IPS-18c (cell line): ENCODE results near the gene GAA.

ENCODE experiments used
- H3K4me3 ChIP-seq: 2 replicates; pipeline ENCODE4 v1.7.0; 2013; ENCODE audit warnings: low read depth, mild to moderate bottlenecking, low read length, moderate library complexity; ENCODE audit not compliant: insufficient read depth
- H3K9me3 ChIP-seq: one replicate; pipeline ENCODE4 v1.6.1; 2013; ENCODE audit warnings: mild to moderate bottlenecking, low read length, moderate library complexity; ENCODE audit not compliant: control insufficient read depth, insufficient read depth

The GAA gene

GRCh38 chr17:80122926-80123505, 21.6 kb downstream of the GAA start:
- Histone ChIP-seq H3K9me3 (no peaks in the 10 kb centered on the region), H3K4me3 (no peak overlapping the region)

- no peak overlapping the region; the same call in 1 of the 2 replicates for H3K4me3 ChIP-seq
- no peaks in the 10 kb centered on the region for H3K9me3 ChIP-seq
These were observed 22.4 kb downstream of the GAA start for GRCh38 chr17:80123791-80124190.

DNA sequence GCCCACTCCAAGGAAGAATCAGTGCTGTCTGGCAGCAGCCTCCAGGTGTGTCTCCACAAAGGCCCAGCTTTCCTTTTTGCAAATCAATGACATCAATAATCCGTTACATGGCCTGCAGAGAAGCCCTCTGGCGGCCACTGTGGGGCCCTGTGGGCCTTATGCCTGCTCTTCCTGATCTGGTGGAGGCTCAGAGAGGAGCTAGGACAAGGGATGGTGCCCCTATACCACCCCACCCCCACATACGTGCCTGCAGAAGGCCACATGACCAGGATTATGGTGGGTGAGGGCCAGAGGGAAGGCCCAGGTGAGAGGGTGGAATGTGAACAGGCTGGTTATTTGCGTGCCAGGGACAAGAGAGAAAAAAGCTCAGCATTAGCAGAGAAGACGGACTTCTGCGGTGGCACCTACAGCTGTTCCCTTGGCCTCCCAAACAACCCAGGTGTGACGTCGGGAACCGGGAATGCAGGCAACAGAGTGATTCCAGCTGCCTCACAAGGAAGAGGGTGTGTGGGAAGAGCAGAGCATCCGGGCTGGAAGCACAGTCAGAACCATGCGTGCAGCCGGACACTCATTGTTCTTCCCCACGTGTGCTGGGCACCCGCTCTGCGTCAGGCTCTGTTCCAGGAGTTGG, 23.1 kb downstream of the GAA start:
- Histone ChIP-seq H3K9me3 (no peaks in the 10 kb centered on the region), H3K4me3 (peak overlapping the region; percentile 20)

DNA sequence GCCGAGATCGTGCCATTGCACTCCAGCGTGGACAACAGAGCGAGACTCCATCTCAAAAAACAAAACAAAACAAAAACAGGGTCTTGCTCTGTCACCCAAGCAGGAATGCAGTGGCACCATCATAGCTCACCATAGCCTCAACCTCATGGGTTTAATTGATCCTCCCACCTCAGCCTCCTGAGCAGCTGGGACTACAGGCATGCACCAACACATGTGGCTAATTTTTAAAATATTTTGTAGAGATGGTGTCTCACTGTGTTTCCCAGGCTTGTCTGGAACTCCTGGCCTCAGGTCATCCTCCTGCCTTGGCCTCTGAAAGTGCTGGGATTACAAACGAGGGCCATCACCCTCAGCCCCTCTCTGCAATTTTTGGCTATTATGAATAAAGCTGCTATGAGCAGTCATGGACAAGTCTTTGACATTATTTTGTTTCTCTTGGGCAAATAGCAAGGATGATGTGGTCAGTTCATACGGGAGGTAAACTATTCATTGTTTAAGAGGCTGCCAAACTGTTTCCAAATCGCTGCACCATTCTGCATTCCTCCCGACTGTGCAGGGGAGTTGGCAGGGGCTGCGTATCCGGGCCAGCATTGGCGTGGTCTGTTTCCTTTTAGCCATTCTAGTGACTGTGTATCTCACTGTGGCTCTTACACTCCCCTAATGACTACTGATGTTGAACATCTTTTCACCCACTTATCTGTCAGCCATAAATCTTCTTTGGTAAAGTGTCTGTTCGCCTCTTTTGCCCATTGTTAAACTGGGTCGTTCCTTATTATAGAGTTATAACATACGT, 24.5 kb downstream of the GAA start:
- Histone ChIP-seq H3K4me3 (no peak overlapping the region), H3K9me3 (no peaks in the 10 kb centered on the region)

DNA sequence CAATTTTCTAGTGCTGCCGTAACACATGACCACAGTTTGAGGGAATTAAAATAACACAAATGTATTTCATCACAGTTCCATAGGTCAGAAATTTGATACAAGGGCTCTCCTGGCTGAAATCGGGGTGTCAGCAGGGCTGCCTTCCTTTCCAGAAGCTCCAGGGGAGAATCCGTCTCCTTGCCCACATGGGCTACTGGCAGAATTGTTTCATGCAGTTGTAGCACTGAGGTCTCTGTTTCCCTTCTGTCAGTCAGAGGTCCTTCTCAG, 25.0 kb downstream of the GAA start:
- no peak overlapping the region for H3K4me3 ChIP-seq
- no peaks in the 10 kb centered on the region for H3K9me3 ChIP-seq

GRCh38 chr17:80129006-80129565, 27.7 kb downstream of the GAA start:
- Histone ChIP-seq H3K4me3 (no peak overlapping the region), H3K9me3 (no peaks in the 10 kb centered on the region)

DNA sequence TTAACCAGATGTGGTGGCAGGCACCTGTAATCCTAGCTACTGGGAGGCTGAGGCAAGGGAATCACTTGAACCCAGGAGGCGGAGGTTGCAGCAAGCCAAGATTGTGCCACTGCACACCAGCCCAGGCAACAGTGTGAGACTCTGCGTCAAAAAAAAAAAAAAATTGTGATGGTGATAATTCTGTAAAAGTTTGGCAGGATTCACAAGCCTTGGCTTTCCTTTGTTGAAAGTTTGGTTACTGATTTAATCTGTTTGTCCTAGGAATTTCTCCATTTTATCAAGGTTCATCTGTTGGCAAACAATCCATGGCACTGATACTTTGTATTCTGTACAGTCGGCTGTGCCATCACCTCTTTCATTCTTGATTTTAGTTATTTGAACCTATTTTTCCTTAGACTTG, 29.6 kb downstream of the GAA start:
- H3K9me3 ChIP-seq, result no peaks in the 10 kb centered on the region
- H3K4me3 ChIP-seq, result no peak overlapping the region

DNA sequence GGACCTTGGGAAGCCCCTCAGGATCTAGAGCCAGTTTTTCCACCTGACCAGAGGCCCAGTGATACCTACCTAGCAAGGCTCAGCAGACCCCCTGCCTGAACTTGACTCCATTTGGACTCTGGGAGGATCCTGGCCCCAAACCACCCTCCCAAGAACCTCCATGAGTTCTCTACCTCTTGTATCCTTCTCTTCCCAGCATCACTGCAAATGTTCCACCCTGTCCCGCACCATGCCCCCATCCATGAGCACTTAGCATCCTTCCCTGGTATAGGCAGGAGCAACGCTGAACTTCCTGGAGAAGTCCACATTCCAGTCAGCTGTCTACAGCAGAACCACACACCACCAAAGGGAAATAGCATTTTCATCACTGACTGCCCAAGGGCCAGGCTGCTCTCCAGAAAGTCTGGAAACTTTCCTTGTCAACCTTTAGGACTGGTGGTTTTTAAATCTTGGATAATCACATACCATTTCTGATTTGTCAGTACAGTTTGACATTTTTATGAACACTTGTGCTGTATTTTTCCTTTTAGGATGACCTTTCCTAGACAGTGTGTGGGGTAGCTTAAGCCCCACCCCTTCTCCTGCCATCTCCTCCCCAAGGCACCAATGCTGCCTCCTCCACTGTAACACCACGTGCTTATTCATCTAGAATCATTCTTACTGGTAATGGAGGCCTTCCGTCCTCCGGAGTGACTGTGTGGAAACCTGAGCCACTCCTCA, 31.7 kb downstream of the GAA start:
- H3K9me3 ChIP-seq, result no peaks in the 10 kb centered on the region
- H3K4me3 ChIP-seq, result no peak overlapping the region

DNA sequence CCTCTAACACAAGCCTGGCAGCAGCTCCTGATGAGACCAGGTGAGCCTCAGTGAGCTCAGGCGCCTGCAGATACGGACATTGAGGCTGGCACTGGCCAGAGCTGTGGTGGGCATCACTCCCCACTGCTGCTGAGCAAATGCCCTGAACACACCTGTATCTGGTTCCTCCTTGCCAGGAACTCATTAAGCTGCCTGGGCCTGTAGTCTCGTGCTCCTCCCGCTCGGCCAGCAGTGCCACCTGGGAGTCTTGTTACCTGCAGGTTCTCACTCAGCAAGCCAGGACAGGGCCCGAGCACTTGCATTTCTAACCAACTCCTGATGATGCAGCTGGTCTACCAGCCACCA, 32.2 kb downstream of the GAA start:
- Histone ChIP-seq H3K4me3 (no peak overlapping the region), H3K9me3 (no peaks in the 10 kb centered on the region)

DNA sequence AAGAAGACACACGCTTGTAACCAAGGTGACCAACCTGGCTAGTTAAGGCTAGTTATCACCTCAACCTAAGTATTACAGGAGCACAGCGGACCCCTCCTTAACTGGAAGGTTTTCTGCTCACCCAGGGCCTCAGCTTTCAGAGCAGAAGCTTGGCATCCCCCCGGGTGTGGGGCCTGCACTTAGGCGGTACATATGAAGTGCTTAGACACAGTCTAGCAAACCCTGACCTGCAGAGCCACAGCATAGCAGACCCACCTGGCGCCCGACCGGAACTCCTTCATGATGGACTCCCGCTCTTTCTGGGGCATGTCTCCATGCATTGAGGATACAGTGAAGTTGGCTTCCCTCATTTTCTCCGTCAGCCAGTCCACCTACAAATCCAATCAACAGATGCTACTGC, 35.8 kb downstream of the GAA start:
- no peak overlapping the region for H3K4me3 ChIP-seq
- no peaks in the 10 kb centered on the region for H3K9me3 ChIP-seq

DNA sequence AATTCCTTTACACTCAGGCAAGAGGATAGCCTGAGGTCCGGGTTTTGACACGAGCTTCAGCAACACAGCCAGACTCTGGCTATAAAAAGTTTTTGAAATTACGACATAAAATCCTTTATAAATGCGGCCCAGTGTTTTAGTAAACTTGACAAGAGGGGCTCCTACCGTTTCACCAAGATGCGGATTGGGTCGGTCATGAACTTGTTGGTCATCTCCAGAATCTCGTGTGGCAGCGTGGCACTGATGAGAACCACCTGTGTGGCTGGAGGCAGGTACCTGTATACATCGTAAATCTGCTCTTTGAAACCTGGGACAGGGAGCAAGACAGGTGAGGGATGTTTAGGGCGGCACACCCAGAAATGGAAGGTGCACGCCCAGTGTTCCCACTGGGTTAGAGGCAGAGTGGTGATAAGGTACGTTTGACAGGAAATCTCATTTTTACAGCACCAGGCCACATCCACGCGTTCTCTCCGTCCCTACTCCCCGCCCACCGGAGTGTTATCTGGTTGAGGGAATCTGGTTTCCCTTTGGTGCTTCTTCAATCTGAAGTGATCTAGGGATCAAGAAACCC, 37.6 kb downstream of the GAA start:
- Histone ChIP-seq H3K9me3 (no peaks in the 10 kb centered on the region), H3K4me3 (no peak overlapping the region)

DNA sequence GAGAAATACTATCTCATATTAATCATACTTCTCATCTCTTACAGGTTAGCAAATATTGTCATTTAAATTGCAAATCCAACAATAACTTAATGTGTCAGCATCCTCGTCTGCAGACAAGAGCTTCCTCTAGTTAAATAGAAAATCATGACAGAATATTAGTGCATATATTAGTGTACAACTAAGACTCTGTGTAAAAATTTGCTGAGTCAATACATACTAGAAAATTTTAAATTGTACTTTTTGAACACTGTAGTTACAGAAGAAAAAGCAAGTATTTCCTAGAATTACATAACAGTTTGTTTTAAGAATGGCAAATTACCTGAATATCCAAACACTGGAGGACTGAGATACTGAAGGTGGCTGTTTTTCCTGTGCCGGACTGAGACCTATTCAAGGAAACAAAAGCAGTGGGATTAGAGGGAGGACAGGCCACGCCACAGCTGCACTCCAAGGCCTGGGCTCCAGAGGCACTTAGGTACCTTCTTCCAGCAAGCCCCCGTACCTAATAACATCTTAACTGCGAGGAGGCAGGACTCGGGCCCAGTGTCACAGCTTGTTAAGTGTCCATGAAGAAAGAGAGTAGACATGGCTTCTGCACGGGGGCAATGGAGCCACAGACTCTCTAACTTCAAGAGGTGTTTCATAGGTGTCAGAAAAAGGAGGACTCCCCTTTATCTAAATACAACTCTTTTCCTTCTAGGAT, 40.2 kb downstream of the GAA start:
- H3K9me3 ChIP-seq, result no peaks in the 10 kb centered on the region
- H3K4me3 ChIP-seq, result no peak overlapping the region

DNA sequence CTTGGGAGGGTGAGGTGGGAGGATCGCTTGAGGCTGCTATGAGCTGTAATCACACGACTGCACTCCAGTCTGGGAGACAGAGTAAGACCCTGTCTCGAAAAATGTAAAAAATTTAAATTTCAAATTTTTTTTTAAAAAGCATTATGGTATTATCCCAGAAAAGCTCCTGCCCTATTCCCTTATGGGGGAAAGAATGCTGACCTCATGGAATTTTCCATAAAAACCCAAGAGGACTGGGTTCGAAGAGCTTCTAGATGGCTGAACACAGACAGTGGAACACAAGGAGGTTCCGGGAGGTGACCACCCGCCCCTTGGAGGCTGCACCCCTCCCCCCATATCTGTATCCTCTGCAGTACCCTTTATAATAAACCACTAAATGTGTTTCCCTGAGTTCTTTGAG, 41.5 kb downstream of the GAA start:
- Histone ChIP-seq H3K4me3 (no peak overlapping the region), H3K9me3 (no peaks in the 10 kb centered on the region)

DNA sequence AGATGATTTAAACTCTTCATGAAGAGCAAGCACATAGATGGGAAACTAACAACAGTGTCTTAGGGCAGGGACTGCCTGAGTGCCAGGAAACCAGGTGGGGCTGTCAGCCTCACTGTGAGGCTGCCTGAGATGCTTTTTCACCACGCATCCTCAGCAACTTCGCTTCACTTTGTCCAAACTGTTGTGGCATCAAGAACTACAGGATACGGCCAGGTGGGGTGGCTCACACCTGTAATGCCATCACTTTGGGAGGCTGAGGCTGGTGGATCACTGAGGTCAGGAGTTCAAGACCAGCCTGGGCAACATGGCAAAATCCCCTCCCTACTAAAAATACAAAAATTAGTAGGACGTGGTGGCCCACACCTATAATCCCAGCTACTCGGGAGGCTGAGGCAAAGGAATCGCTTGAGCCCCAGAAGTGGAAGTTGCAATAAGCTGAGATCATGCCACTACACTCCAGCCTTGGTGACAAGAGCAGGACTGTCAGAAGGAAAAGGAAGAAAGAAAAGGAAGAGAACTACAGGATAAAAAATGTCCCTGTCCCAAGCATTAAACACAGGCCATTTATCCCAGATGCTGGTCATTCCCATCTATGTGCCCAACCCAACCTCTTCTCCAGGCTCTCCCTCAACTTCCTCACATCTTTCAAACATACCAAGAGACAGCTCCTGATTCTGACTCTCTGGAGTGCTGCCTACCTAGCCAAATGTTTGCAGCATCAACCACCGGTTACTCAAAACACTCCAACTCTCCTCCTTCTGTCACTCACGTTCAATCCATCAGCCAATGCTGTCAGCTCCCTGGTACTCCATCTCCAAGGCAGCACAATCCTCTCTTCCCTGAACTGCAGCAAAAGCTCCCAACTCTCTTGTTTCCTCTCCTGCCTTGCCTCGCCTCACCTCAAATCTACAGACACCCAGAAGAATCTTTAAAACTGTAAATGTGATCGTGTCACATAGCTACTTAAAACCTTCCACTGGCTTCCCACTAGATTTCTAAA, 44.0 kb downstream of the GAA start:
- H3K4me3 ChIP-seq, result peak overlapping the region; percentile 92
- H3K9me3 ChIP-seq, result no peaks in the 10 kb centered on the region

DNA sequence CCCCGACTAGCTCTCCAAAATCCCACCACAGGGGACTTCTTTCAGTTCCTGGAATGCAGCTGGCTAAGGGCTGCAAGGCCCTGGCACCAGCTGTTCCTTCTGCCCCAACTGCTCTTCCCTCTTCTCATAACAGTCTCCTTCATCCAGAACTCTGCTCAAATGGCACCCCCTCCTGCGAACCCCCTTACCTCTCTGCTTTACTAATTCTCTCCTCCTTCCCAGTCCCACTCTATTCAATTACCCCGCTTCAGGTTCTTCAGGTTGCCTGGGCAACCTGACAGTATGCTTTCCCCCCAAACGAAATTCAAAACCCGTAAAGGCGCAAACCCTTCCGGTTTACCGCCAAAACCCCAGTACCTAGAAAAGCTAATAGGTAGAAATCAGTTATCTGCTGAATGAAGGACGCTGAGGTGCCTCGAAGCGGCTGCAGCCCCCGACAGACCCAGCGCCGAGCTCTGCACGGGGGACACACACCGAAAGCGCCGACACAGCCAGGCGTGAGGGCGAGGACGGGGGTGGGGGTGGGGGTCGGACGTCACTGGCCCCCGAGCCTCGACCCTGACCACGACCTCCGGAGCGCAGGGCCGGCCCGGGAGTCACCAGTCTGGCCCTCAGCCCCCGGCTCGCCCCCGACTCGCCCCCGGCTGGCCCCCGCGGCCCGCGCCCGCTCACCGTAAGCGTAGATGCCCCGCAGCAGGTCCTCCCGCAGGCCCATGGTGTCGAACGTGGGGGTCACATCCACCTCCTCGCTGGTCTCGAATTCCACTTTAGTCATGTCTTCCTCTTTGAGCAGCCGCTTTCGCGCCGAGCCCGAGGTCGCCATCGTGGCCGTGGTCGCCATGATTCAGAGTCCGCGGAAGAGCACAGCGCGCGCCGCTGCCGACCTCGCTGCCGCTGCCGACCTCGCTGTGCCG, 45.0 kb downstream of the GAA start:
- no peaks in the 10 kb centered on the region for H3K9me3 ChIP-seq

More for the DNA sequence above, 45.0 kb downstream of the GAA start:
- H3K4me3 ChIP-seq, result peak overlapping the region; percentile 92
